Trophoblast cell (in vitro differentiated cells and primary cell): ENCODE data around the gene MARS1.

Source experiments
- DNase-seq, 2 donors: peaks; one replicate each; pipeline ENCODE4 v3.0.0-alpha.2; 2016
- H2AFZ ChIP-seq: 2 replicates; pipeline ENCODE4 v1.6.1; 2013; ENCODE audit warnings: low read length, moderate library complexity, mild to moderate bottlenecking; ENCODE audit not compliant: insufficient read depth, poor library complexity
- H2AK5ac ChIP-seq: 2 replicates; pipeline ENCODE4 v1.6.1; 2013; ENCODE audit warnings: mild to moderate bottlenecking, low read length
- H2BK120ac ChIP-seq: 2 replicates; pipeline ENCODE4 v1.6.1; 2013; ENCODE audit warnings: low read length, mild to moderate bottlenecking, moderate library complexity; ENCODE audit not compliant: insufficient read depth, poor library complexity
- H2BK12ac ChIP-seq: 2 replicates; pipeline ENCODE4 v1.6.1; 2013; ENCODE audit warnings: mild to moderate bottlenecking, low read length, moderate library complexity
- H2BK5ac ChIP-seq: 2 replicates; pipeline ENCODE4 v1.6.1; 2013; ENCODE audit warnings: low read length, low read depth, moderate library complexity, mild to moderate bottlenecking; ENCODE audit not compliant: poor library complexity
- H3K14ac ChIP-seq: 2 replicates; pipeline ENCODE4 v1.6.1; 2013; ENCODE audit warnings: mild to moderate bottlenecking, low read length
- H3K18ac ChIP-seq: 2 replicates; pipeline ENCODE4 v1.6.1; 2013; ENCODE audit warnings: mild to moderate bottlenecking, low read length
- H3K23ac ChIP-seq: 2 replicates; pipeline ENCODE4 v1.6.1; 2013; ENCODE audit warnings: low read length
- H3K27ac ChIP-seq: 2 replicates; pipeline ENCODE4 v1.5.1; 2013; ENCODE audit warnings: low read depth, mild to moderate bottlenecking, inconsistent platforms, low read length, moderate library complexity
- H3K27me3 ChIP-seq: 2 replicates; pipeline ENCODE4 v1.6.1; 2013; ENCODE audit warnings: inconsistent platforms, mild to moderate bottlenecking, low read length, moderate library complexity; ENCODE audit not compliant: insufficient read depth
- H3K36me3 ChIP-seq, 2 experiments: 1 replicate in 1 of 2; 2 replicates in 1 of 2; pipeline ENCODE4 v1.6.1; 2013; ENCODE audit warnings: low read length in 2 of 2, mild to moderate bottlenecking in 2 of 2, moderate library complexity in 1 of 2; ENCODE audit not compliant: insufficient read depth in 2 of 2, control insufficient read depth in 1 of 2
- H3K4ac ChIP-seq: 2 replicates; pipeline ENCODE4 v1.6.1; 2013; ENCODE audit warnings: low read depth, mild to moderate bottlenecking, low read length, moderate library complexity
- H3K4me1 ChIP-seq, 2 experiments: 1 replicate in 1 of 2; 2 replicates in 1 of 2; pipeline ENCODE4 v1.6.1; 2013; ENCODE audit warnings: low read length in 2 of 2, mild to moderate bottlenecking in 2 of 2, moderate library complexity in 1 of 2; ENCODE audit not compliant: insufficient read depth in 2 of 2, control insufficient read depth in 1 of 2
- H3K4me2 ChIP-seq: 2 replicates; pipeline ENCODE4 v1.6.1; 2013; ENCODE audit warnings: inconsistent platforms, mild to moderate bottlenecking, low read length, moderate library complexity
- H3K4me3 ChIP-seq: 2 replicates; pipeline ENCODE4 v1.5.1; 2013; ENCODE audit warnings: mild to moderate bottlenecking, low read depth, low read length, inconsistent platforms
- H3K79me1 ChIP-seq: one replicate; pipeline ENCODE4 v1.6.1; 2013; ENCODE audit warnings: low read length
- H3K79me2 ChIP-seq: 2 replicates; pipeline ENCODE4 v1.6.1; 2013; ENCODE audit warnings: low read length, mild to moderate bottlenecking; ENCODE audit not compliant: control insufficient read depth, insufficient read depth, poor library complexity
- H3K9ac ChIP-seq: 2 replicates; pipeline ENCODE4 v1.6.1; 2013; ENCODE audit warnings: mild to moderate bottlenecking, low read length
- H3K9me3 ChIP-seq: 2 replicates; pipeline ENCODE4 v1.6.1; 2013; ENCODE audit warnings: low read depth, mild to moderate bottlenecking, control low read depth, inconsistent platforms, low read length; ENCODE audit not compliant: insufficient read depth
- H4K12ac ChIP-seq: 2 replicates; pipeline ENCODE4 v1.6.1; 2013; ENCODE audit warnings: low read depth, mild to moderate bottlenecking, low read length, moderate library complexity
- H4K8ac ChIP-seq: 2 replicates; pipeline ENCODE4 v1.6.1; 2013; ENCODE audit warnings: low read depth, mild to moderate bottlenecking, low read length, moderate library complexity
- H4K91ac ChIP-seq: one replicate; pipeline ENCODE4 v1.6.1; 2013; ENCODE audit warnings: low read depth, mild to moderate bottlenecking, low read length, moderate library complexity
- WGBS: extraction: QIAGEN DNeasy Blood & Tissue Kit; methylation state at CpG from one replicate; pipeline ENCODE4 v1.1.7; 2013; ENCODE audit warnings: missing lambda C conversion rate; ENCODE audit not compliant: insufficient read length, insufficient coverage; ENCODE audit errors: extremely low coverage; 5-methylcytosine and 5-hydroxymethylcytosine counted together

MARS1 gene

GRCh38 chr12:57536597-57536942 lies 48.7 kb downstream of the MARS1 start:
- H2BK12ac ChIP-seq, result no peak overlapping the region
- no peak overlapping the region for H3K4me2 ChIP-seq
- H3K9ac ChIP-seq, result no peak overlapping the region
- no CpG with 5 or more reads among the region's 1 CpG for WGBS
- no peaks in the 10 kb centered on the region for H3K79me2 ChIP-seq
- no peak overlapping the region for H2AFZ ChIP-seq
- H3K27me3 ChIP-seq, result no peaks in the 10 kb centered on the region
- no peak overlapping the region for H2BK5ac ChIP-seq
- peaks cover 39 to 64% of the 10 kb centered on the region in 2 experiments for H3K36me3 ChIP-seq
- no peak overlapping the region for H4K8ac ChIP-seq
- no peak overlapping the region for H3K23ac ChIP-seq
- no peak overlapping the region for H3K4ac ChIP-seq
- no peak overlapping the region for H4K91ac ChIP-seq
- no peak overlapping the region for H2AK5ac ChIP-seq
- H4K12ac ChIP-seq, result no peak overlapping the region
- no peak overlapping the region for H3K18ac ChIP-seq
- no peaks in the 10 kb centered on the region for H3K4me1 ChIP-seq
- no peak for DNase-seq
- H2BK120ac ChIP-seq, result no peak overlapping the region
- no peak overlapping the region for H3K14ac ChIP-seq
- H3K79me1 ChIP-seq, result no peaks in the 10 kb centered on the region
- H3K4me3 ChIP-seq, result no peak overlapping the region
- H3K9me3 ChIP-seq, result no peaks in the 10 kb centered on the region
- H3K27ac ChIP-seq, result no peak overlapping the region

GRCh38 chr12:57539134-57539768 lies 51.4 kb downstream of the MARS1 start:
- Histone ChIP-seq H3K79me2 (no peaks in the 10 kb centered on the region), H2BK120ac (no peak overlapping the region), H3K23ac (no peak overlapping the region), H4K12ac (no peak overlapping the region), H3K9ac (no peak overlapping the region), H3K4ac (no peak overlapping the region), H4K91ac (no peak overlapping the region), H3K9me3 (no peaks in the 10 kb centered on the region), H4K8ac (no peak overlapping the region), H2BK5ac (no peak overlapping the region), H2BK12ac (no peak overlapping the region), H3K4me1 (no peaks in the 10 kb centered on the region), H3K36me3 (peaks cover 27 to 50% of the 10 kb centered on the region in 2 experiments), H3K4me3 (no peak overlapping the region), H3K27me3 (no peaks in the 10 kb centered on the region), H3K14ac (no peak overlapping the region), H3K18ac (no peak overlapping the region), H2AK5ac (no peak overlapping the region), H3K79me1 (no peaks in the 10 kb centered on the region), H3K4me2 (no peak overlapping the region), H3K27ac (no peak overlapping the region), H2AFZ (no peak overlapping the region)
- WGBS, result no CpG with 5 or more reads among the region's 5 CpGs
- no peak for DNase-seq

GRCh38 chr12:57541001-57541400 lies 53.1 kb downstream of the MARS1 start:
- no peak overlapping the region for H3K23ac ChIP-seq
- no peaks in the 10 kb centered on the region for H3K79me1 ChIP-seq
- H3K4ac ChIP-seq, result no peak overlapping the region
- H3K79me2 ChIP-seq, result no peaks in the 10 kb centered on the region
- no peak overlapping the region for H4K12ac ChIP-seq
- no peak overlapping the region for H3K4me3 ChIP-seq
- WGBS, result no CpG with 5 or more reads among the region's 2 CpGs
- H2AFZ ChIP-seq, result no peak overlapping the region
- H4K91ac ChIP-seq, result no peak overlapping the region
- no peak for DNase-seq
- H3K36me3 ChIP-seq, result peaks cover 19 to 39% of the 10 kb centered on the region in 2 experiments
- H3K18ac ChIP-seq, result no peak overlapping the region
- no peak overlapping the region for H2BK5ac ChIP-seq
- H3K27ac ChIP-seq, result no peak overlapping the region
- no peak overlapping the region for H3K4me2 ChIP-seq
- H2AK5ac ChIP-seq, result no peak overlapping the region
- H2BK12ac ChIP-seq, result no peak overlapping the region
- H3K27me3 ChIP-seq, result no peaks in the 10 kb centered on the region
- no peaks in the 10 kb centered on the region for H3K9me3 ChIP-seq
- H4K8ac ChIP-seq, result no peak overlapping the region
- no peak overlapping the region for H2BK120ac ChIP-seq
- H3K4me1 ChIP-seq, result peaks cover 4% of the 10 kb centered on the region in 2 experiments
- no peak overlapping the region for H3K14ac ChIP-seq
- no peak overlapping the region for H3K9ac ChIP-seq

GRCh38 chr12:57541717-57542116 lies 53.8 kb downstream of the MARS1 start:
- no peak overlapping the region for H2AK5ac ChIP-seq
- H2BK12ac ChIP-seq, result no peak overlapping the region
- H3K9ac ChIP-seq, result no peak overlapping the region
- no peak overlapping the region for H2AFZ ChIP-seq
- no CpG with 5 or more reads among the region's 2 CpGs for WGBS
- H4K91ac ChIP-seq, result no peak overlapping the region
- no peak overlapping the region for H3K23ac ChIP-seq
- H3K4me2 ChIP-seq, result no peak overlapping the region
- H3K27ac ChIP-seq, result no peak overlapping the region
- H3K9me3 ChIP-seq, result no peaks in the 10 kb centered on the region
- H3K27me3 ChIP-seq, result no peaks in the 10 kb centered on the region
- H3K4ac ChIP-seq, result no peak overlapping the region
- no peak overlapping the region for H4K12ac ChIP-seq
- no peak overlapping the region for H3K18ac ChIP-seq
- H3K36me3 ChIP-seq, result peaks cover 19 to 39% of the 10 kb centered on the region in 2 experiments
- H3K14ac ChIP-seq, result no peak overlapping the region
- H4K8ac ChIP-seq, result no peak overlapping the region
- H3K4me3 ChIP-seq, result no peak overlapping the region
- H2BK120ac ChIP-seq, result no peak overlapping the region
- DNase-seq, result no peak
- H3K79me2 ChIP-seq, result peaks cover 5% of the 10 kb centered on the region
- H2BK5ac ChIP-seq, result no peak overlapping the region
- peaks cover 2% of the 10 kb centered on the region for H3K79me1 ChIP-seq
- H3K4me1 ChIP-seq, result peaks cover 7% of the 10 kb centered on the region in 2 experiments
